Activated CD4-positive, alpha-beta memory T cell treated with anti-CD3 and anti-CD28 coated beads for 36 hours (primary cell): ENCODE data around the gene TICRR. TPM values are rescaled to one million over a fixed set of nuclear protein-coding genes. Genes with fewer than 3 reads are reported as not detected.
"Not testable (repeated sequence)": the region's sequence is repeated elsewhere in the genome, so short reads cannot be mapped to it uniquely, and the experiment has no call there.

ENCODE experiments used
- CTCF ChIA-PET: fragments of 350-600 bp; sonication (Branson Sonifier 250); formaldehyde crosslinking; loops from one replicate; lab custom pipeline; 2021; ENCODE audit warnings: antibody characterized with exemption, inconsistent platforms; lab: Charles Lee
- POLR2A ChIA-PET: fragments of 350-600 bp; sonication (Branson Sonifier 250); formaldehyde crosslinking; loops from one replicate; lab custom pipeline; 2021; ENCODE audit warnings: antibody characterized with exemption; lab: Charles Lee
- DNase-seq: peaks from one replicate; pipeline ENCODE4 v3.0.0-alpha.2; 2020
- H3K27ac Mint-ChIP-seq: one replicate; pipeline ENCODE4 v1.8.0; 2021; ENCODE audit warnings: mixed read lengths
- H3K27me3 Mint-ChIP-seq: one replicate; pipeline ENCODE4 v1.8.0; 2021; ENCODE audit warnings: mixed read lengths
- H3K36me3 Mint-ChIP-seq: one replicate; pipeline ENCODE4 v1.8.0; 2021; ENCODE audit warnings: mixed read lengths
- H3K4me1 Mint-ChIP-seq: one replicate; pipeline ENCODE4 v1.8.0; 2021; ENCODE audit warnings: low read depth, mixed read lengths
- H3K4me3 Mint-ChIP-seq: one replicate; pipeline ENCODE4 v1.8.0; 2021; ENCODE audit warnings: mild to moderate bottlenecking, mixed read lengths
- H3K9me3 Mint-ChIP-seq: one replicate; pipeline ENCODE4 v1.8.0; 2021; ENCODE audit warnings: mixed read lengths
- intact Hi-C: fragments of 100-400 bp; cut with micrococcal nuclease; formaldehyde crosslinking; loops from one replicate; pipeline ENCODE4 v1.15.1; 2023
- total RNA-seq, 2 experiments: library from RNA; stranded (reverse); gene quantifications; one replicate each; pipeline ENCODE4 v1.2.3, GENCODE V29; 2021

The TICRR gene
- total RNA-seq, 2 experiments from 2014 or later: 16.8 to 18.0 TPM

DNA sequence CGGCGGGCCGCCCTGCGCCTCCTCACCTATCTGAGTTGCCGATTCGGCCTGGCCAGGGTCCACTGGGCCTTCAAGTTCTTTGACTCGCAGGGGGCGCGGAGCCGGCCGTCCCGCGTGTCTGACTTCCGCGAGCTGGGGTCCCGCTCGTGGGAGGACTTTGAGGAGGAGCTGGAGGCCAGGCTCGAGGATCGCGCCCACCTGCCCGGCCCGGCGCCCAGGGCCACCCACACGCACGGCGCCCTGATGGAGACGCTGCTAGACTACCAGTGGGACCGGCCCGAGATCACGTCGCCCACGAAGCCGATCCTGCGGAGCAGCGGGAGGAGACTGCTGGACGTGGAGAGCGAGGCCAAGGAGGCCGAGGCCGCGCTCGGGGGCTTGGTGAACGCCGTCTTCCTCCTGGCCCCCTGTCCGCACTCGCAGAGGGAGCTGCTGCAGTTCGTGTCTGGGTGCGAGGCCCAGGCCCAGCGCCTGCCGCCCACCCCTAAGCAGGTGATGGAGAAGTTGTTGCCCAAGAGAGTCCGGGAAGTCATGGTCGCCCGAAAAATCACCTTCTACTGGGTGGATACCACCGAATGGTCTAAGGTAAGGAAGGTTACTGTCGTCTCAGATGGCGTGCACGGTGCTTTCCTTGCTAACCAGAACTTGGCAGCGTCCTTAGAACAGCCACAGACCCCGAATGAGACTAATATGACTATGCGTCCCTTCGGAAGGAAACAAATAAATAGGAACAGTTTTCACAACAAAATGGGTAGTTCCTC is 567 bp downstream of the TICRR start:
- peak overlapping the region; percentile 29 for H3K27ac Mint-ChIP-seq

DNA sequence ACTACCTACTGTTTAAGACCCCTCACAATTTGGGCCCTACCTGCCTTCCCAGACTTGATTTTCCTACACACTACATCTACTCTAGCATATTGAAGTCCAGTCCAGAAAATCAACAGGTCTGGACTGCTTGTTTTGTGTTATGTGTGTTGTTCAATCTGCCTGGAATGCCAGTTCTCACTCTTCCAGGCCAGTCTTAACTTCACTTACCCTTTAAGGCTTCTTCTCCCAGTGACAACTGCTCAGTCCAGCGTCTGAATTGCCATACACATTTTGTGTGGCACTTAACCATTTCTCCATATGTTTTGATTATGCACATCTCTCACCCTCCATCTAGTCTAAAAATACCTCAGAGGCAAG is 1.1 kb downstream of the TICRR start:
- no peaks in the 10 kb centered on the region for H3K9me3 Mint-ChIP-seq
- ChIA-PET CTCF (no interaction called here), POLR2A (no interaction called here)
- peak overlapping the region; percentile 82 for H3K4me3 Mint-ChIP-seq
- intact Hi-C loops: no loop called here
- DNase-seq: no peak
- peaks cover 23% of the 10 kb centered on the region for H3K4me1 Mint-ChIP-seq
- H3K27ac Mint-ChIP-seq: no peak overlapping the region
- peaks cover 39% of the 10 kb centered on the region for H3K36me3 Mint-ChIP-seq
- peaks cover 7% of the 10 kb centered on the region for H3K27me3 Mint-ChIP-seq

More for the DNA sequence above, 567 bp downstream of the TICRR start:
- CTCF ChIA-PET: interaction anchor here (0.6 to 1.5 kb wide), 6 partner anchors 12 to 216 kb away, joined by 3 to 4 read pairs (median 3); no protein-coding TSS in a partner anchor
- Mint-ChIP-seq H3K4me3 (peak overlapping the region; percentile 82), H3K9me3 (no peaks in the 10 kb centered on the region), H3K4me1 (peaks cover 20% of the 10 kb centered on the region), H3K36me3 (peaks cover 36% of the 10 kb centered on the region), H3K27me3 (peaks cover 7% of the 10 kb centered on the region)
- POLR2A ChIA-PET: interaction anchor here (1.5 kb wide), 1 partner anchor 241 kb away, joined by 4 read pairs; the partner anchor contains the start of gene POLG
- DNase-seq: peak; percentile 49
- intact Hi-C loops: loop anchor here (2.0 kb wide), 1 partner anchor 241 kb away; the partner anchor contains the start of gene POLG

DNA sequence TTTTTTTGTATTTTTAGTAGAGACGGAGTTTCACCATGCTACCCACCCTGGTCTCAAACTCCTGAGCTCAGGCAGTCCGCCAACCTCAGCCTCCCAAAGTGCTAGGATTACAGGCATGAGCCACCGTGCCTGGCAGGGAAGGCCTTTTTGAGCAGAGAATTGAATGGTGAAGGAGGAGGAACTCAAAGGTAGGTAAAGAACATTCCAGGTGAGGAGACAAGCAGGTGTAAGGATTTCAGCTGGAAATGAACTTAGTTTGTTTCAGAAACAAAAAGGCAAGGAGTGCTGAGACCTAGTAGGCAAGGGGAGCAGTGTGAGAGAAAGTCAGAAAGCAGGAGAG is 2.5 kb downstream of the TICRR start:
- ChIA-PET POLR2A (no interaction called here), CTCF (interaction anchor here (0.7 kb wide), 1 partner anchor 75 kb away, joined by 3 read pairs; no protein-coding TSS in a partner anchor)
- no peak overlapping the region for H3K4me3 Mint-ChIP-seq
- no peaks in the 10 kb centered on the region for H3K27me3 Mint-ChIP-seq
- DNase-seq: no peak
- intact Hi-C loops: no loop called here
- no peak overlapping the region for H3K27ac Mint-ChIP-seq
- H3K36me3 Mint-ChIP-seq: peaks cover 46% of the 10 kb centered on the region
- H3K9me3 Mint-ChIP-seq: no peaks in the 10 kb centered on the region
- peaks cover 23% of the 10 kb centered on the region for H3K4me1 Mint-ChIP-seq

DNA sequence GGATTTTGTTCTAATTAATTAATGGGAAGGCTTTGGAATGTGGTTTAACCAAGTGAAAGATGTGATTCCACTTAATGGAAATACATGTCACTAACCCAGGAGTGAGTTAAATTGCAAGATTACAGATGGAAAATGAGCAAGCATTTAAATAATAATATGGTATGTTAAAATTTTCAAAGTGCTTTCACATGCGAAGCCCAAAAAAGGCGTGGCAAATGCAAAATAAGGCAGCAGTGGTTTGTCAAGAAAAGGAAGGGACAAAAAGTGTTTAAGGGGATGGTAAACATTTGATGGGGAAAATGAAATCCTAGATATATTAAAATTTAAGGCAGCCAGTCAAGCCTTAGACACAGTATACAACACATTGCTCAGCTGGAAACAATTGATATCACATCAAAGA is 2.9 kb downstream of the TICRR start:
- H3K9me3 Mint-ChIP-seq: no peaks in the 10 kb centered on the region
- H3K36me3 Mint-ChIP-seq: peaks cover 50% of the 10 kb centered on the region
- no peak overlapping the region for H3K27ac Mint-ChIP-seq
- H3K4me1 Mint-ChIP-seq: peaks cover 23% of the 10 kb centered on the region
- no peak for DNase-seq
- intact Hi-C loops: no loop called here
- no peaks in the 10 kb centered on the region for H3K27me3 Mint-ChIP-seq
- ChIA-PET POLR2A (no interaction called here), CTCF (interaction anchor here (0.7 kb wide), 1 partner anchor 74 kb away, joined by 3 read pairs; no protein-coding TSS in a partner anchor)
- no peak overlapping the region for H3K4me3 Mint-ChIP-seq

DNA sequence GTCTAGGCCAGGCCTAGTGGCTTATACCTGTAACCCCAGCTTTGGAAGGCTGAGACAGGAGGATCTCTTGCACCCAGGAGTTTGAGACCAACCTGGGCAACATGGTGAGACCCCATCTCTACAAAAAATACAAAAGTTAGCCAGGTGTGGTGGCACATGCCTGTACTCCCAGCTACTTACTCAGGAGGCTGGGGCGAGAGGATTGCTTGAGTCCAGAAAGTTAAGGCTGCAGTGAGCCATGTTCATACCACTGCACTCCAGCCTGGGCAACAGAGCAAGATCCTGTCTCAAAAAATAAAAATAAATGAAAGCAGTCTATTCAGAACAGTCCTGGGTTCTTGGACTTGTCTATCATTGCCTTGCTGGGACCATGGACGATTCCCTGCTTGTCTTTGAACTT is 5.5 kb downstream of the TICRR start:
- H3K9me3 Mint-ChIP-seq, POLR2A ChIA-PET, intact Hi-C loops, H3K4me3 Mint-ChIP-seq, CTCF ChIA-PET, H3K27ac Mint-ChIP-seq, H3K27me3 Mint-ChIP-seq, DNase-seq: not testable (repeated sequence)
- Mint-ChIP-seq H3K36me3 (peaks cover 57% of the 10 kb centered on the region), H3K4me1 (peaks cover 20% of the 10 kb centered on the region)

DNA sequence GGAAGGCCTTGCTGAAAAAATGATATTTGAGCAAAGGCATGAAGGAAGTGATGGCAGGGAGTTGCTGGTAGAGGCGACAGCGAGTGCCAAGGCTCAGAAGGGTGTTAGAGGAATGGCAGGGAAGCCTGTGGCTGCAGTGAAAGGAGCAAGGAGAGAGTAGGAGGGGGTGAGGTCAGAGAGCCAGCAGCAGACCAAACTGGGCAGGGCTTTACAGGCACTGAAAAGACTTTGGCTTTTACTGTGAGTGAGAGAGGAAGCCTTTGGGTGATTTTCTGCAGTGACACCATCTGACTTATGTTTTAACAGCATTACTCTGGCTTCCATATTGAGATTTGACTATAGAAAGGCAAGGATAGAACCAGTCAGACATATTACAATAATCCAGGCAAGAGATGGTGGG is 11.4 kb downstream of the TICRR start:
- Mint-ChIP-seq H3K27ac (no peak overlapping the region), H3K27me3 (no peaks in the 10 kb centered on the region), H3K4me1 (no peaks in the 10 kb centered on the region), H3K9me3 (no peaks in the 10 kb centered on the region), H3K4me3 (no peak overlapping the region), H3K36me3 (peaks cover 28% of the 10 kb centered on the region)
- DNase-seq: no peak
- intact Hi-C loops: no loop called here
- POLR2A ChIA-PET: no interaction called here
- CTCF ChIA-PET: no interaction called here

DNA sequence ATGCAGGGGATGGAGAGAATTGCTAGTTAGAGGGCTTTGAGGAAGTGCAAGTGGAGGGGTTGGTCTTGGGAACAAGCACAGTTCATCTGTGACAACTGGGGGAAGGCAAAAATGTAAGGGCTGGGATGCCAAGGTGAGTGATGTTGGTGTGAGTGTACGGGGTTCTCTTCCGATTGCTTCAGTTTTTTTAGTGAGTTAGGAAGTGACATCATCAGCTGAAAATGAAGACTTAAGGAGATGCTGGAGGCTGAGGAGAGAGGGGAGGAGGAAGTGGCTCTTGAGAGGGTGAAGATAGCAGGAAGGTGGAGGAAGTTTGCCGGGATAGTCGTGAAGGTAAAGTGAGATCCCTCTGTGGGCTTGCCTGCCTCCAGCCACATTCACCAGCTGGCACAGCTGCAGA is 12.7 kb downstream of the TICRR start:
- H3K4me3 Mint-ChIP-seq: no peak overlapping the region
- POLR2A ChIA-PET: no interaction called here
- H3K9me3 Mint-ChIP-seq: no peaks in the 10 kb centered on the region
- intact Hi-C loops: no loop called here
- no peaks in the 10 kb centered on the region for H3K4me1 Mint-ChIP-seq
- CTCF ChIA-PET: no interaction called here
- H3K27ac Mint-ChIP-seq: no peak overlapping the region
- no peaks in the 10 kb centered on the region for H3K27me3 Mint-ChIP-seq
- H3K36me3 Mint-ChIP-seq: peaks cover 25% of the 10 kb centered on the region
- DNase-seq: no peak

DNA sequence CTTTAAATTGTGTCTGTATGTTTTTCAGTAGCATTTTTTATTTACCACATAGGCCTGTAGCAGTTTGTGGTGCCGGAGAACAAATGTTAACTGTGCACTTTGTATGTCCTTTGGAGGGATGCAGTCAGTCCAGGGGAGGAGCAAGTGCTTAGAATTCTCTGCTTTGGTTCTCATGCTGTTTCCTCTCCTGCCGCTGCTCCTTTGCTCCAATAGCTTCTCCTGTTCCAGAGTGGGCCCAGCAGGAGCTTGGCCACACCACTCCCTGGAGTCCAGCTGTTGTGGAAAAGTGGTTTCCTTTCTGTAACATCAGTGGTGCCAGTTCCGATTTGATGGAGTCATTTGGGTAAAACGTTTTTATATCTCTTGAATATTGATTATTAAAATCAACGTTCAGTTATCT is 16.6 kb downstream of the TICRR start:
- no peaks in the 10 kb centered on the region for H3K4me1 Mint-ChIP-seq
- POLR2A ChIA-PET: no interaction called here
- intact Hi-C loops: no loop called here
- CTCF ChIA-PET: interaction anchor here (1.6 kb wide), 1 partner anchor 17 kb away, joined by 3 read pairs; no protein-coding TSS in a partner anchor
- no peaks in the 10 kb centered on the region for H3K9me3 Mint-ChIP-seq
- no peak overlapping the region for H3K4me3 Mint-ChIP-seq
- peaks cover 30% of the 10 kb centered on the region for H3K36me3 Mint-ChIP-seq
- no peaks in the 10 kb centered on the region for H3K27me3 Mint-ChIP-seq
- no peak overlapping the region for H3K27ac Mint-ChIP-seq
- no peak for DNase-seq

DNA sequence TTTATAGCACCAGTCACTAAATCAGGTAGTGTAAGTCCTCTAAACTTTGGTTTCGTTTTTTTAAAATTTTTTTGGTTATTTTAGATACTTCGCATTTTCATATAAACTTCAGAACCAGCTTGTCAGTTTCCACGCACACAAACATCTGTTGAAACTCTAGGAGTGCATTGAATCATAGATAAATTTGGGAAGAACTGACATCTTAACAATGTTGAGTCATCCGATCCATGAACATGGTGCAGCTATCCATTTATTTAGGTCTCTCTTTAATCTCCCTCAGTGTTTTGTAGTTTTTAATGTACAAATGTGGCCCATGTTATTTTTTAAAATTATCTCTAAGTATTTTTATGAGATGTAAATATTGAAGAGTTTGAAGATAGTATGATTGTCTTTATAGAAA is 17.7 kb downstream of the TICRR start:
- Mint-ChIP-seq H3K9me3 (no peaks in the 10 kb centered on the region), H3K27me3 (no peaks in the 10 kb centered on the region), H3K4me1 (no peaks in the 10 kb centered on the region), H3K36me3 (peaks cover 38% of the 10 kb centered on the region), H3K27ac (no peak overlapping the region), H3K4me3 (no peak overlapping the region)
- POLR2A ChIA-PET: no interaction called here
- CTCF ChIA-PET: interaction anchor here (1.6 kb wide), 1 partner anchor 16 kb away, joined by 3 read pairs; no protein-coding TSS in a partner anchor
- no peak for DNase-seq
- intact Hi-C loops: no loop called here

DNA sequence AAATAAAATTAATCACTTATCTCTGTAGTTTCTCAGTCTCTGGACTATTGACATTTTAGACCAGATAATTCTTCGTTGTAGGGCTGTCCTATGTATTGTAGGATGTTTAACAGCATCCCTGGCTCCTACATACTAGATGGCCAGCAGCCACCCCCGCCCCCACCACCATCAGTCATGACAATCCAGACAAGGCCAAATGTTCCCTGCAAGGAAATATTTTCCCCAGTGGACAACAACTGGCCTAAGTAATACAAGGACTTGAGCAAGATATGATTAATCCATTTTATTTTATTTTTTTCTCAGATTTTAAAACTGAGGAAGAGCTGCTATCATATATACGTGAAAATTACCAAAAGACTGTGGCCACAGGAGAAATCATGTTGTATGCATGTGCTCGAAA is 23.8 kb downstream of the TICRR start:
- Mint-ChIP-seq H3K36me3 (peaks cover 47% of the 10 kb centered on the region), H3K9me3 (no peaks in the 10 kb centered on the region), H3K4me1 (no peaks in the 10 kb centered on the region), H3K4me3 (no peak overlapping the region), H3K27me3 (no peaks in the 10 kb centered on the region), H3K27ac (no peak overlapping the region)
- POLR2A ChIA-PET: no interaction called here
- CTCF ChIA-PET: no interaction called here
- intact Hi-C loops: no loop called here
- no peak for DNase-seq

DNA sequence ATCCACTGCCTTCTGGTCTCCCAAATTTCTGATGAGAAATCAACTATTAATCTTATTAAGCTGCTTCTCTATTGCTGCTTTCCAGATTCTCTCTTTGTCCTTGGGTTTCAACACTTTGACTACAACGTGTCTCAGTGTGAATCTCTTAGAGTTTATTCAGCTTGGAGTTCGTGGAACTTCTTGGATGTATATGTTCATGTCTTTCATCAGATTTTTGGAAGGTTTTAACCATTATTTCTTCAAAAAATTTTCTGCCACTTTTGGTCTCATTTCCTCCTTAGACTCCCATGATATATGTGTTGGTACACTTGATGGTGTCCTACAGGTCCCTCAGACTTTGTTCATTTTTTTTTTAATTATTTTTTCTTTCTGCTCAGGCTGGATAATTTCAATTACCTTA is 36.0 kb downstream of the TICRR start:
- H3K27ac Mint-ChIP-seq: no peak overlapping the region
- H3K9me3 Mint-ChIP-seq: peaks cover 28% of the 10 kb centered on the region
- H3K27me3 Mint-ChIP-seq: no peaks in the 10 kb centered on the region
- ChIA-PET POLR2A (no interaction called here), CTCF (interaction anchor here (0.8 kb wide), 1 partner anchor 9 kb away, joined by 3 read pairs; no protein-coding TSS in a partner anchor)
- no peak for DNase-seq
- peaks cover 73% of the 10 kb centered on the region for H3K36me3 Mint-ChIP-seq
- no peak overlapping the region for H3K4me3 Mint-ChIP-seq
- intact Hi-C loops: no loop called here
- H3K4me1 Mint-ChIP-seq: no peaks in the 10 kb centered on the region

DNA sequence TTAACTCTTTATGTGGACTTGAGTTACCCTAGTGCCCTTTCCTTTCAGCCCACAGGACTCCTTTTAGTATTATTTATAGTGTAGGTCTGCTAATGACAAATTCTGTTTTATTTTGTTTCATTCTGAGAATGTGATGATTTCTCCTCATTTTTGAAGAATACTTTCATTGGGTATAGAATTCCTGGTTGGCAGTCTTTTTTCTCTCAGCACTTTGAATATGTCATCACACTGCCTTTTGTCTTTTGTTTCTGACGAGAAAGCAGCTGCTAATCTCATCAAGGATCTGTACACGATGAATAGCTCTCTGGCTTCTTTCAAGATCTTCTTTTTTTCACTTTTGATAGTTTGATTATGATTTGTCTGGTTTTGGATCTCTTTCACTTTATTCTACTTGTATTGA is 37.8 kb downstream of the TICRR start:
- Mint-ChIP-seq H3K4me3 (no peak overlapping the region), H3K27ac (no peak overlapping the region), H3K9me3 (peaks cover 28% of the 10 kb centered on the region), H3K36me3 (peaks cover 79% of the 10 kb centered on the region), H3K27me3 (no peaks in the 10 kb centered on the region), H3K4me1 (no peaks in the 10 kb centered on the region)
- DNase-seq: no peak
- intact Hi-C loops: no loop called here
- ChIA-PET CTCF (no interaction called here), POLR2A (no interaction called here)

DNA sequence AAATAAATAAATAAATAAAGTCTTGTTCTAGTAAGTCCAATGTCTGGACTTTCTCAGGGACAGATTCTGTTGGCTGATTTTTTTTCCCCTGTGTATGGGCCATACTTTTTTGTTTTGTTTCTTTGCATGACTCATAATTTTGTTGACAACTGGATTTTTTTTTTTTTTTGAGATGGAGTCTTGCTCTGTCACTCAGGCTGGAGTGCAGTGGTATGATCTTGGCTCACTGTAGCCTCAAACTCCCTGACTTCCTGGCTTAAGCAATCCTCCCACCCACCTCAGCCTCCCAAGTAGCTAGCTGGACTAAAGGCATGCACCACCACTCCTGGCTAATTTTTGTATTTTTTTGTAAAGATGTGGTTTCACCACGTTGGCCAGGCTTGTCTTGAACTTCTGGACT is 38.9 kb downstream of the TICRR start:
- H3K36me3 Mint-ChIP-seq: peaks cover 74% of the 10 kb centered on the region
- DNase-seq: no peak
- no peaks in the 10 kb centered on the region for H3K4me1 Mint-ChIP-seq
- peaks cover 28% of the 10 kb centered on the region for H3K9me3 Mint-ChIP-seq
- H3K27me3 Mint-ChIP-seq: no peaks in the 10 kb centered on the region
- POLR2A ChIA-PET: no interaction called here
- intact Hi-C loops: no loop called here
- CTCF ChIA-PET: no interaction called here
- H3K4me3 Mint-ChIP-seq: no peak overlapping the region
- H3K27ac Mint-ChIP-seq: no peak overlapping the region
